GM23338 (cell line): ENCODE data around the gene KIF22. TPM values are rescaled to one million over a fixed set of nuclear protein-coding genes. Genes with fewer than 3 reads are reported as not detected.

ENCODE experiments used
- ATAC-seq: fragments of 200-7000 bp; cut with Tn5 transposase; 3 replicates; pipeline ENCODE4 v1.9.1; 2020
- DNase-seq: peaks from one replicate; pipeline ENCODE4 v3.0.0-alpha.2; 2015; ENCODE audit warnings: low spot score
- H2AFZ ChIP-seq: fragments of 200-600 bp; sonication (generic); 2 replicates; pipeline ENCODE4 v1.8.0; 2016; ENCODE audit warnings: antibody characterized with exemption, mild to moderate bottlenecking, moderate library complexity
- H3F3A ChIP-seq: fragments of 200-600 bp; sonication (generic); replicated peaks from 2 replicates; pipeline ENCODE4 v1.8.0; 2017; ENCODE audit warnings: antibody characterized with exemption, mixed run types, low read depth
- H3K27ac ChIP-seq: fragments of 200-600 bp; sonication (generic); 2 replicates; pipeline ENCODE4 v1.6.1; 2016; ENCODE audit warnings: low read depth
- H3K27me3 ChIP-seq: fragments of 200-600 bp; sonication (generic); 2 replicates; pipeline ENCODE4 v1.8.0; 2016; ENCODE audit warnings: mild to moderate bottlenecking, mixed run types, moderate library complexity; ENCODE audit not compliant: insufficient read depth
- H3K36me3 ChIP-seq: fragments of 200-600 bp; sonication (generic); 2 replicates; pipeline ENCODE4 v1.8.0; 2016; ENCODE audit warnings: mild to moderate bottlenecking; ENCODE audit not compliant: insufficient read depth
- H3K4me1 ChIP-seq: fragments of 200-600 bp; sonication (generic); 2 replicates; pipeline ENCODE4 v1.8.0; 2016; ENCODE audit warnings: mild to moderate bottlenecking, moderate library complexity; ENCODE audit not compliant: insufficient read depth
- H3K4me2 ChIP-seq: fragments of 200-600 bp; sonication (generic); 2 replicates; pipeline ENCODE4 v1.7.1; 2017; ENCODE audit warnings: mixed run types
- H3K4me3 ChIP-seq: fragments of 200-600 bp; sonication (generic); 2 replicates; pipeline ENCODE4 v1.6.1; 2016; ENCODE audit warnings: mixed run types
- H3K79me2 ChIP-seq: fragments of 200-600 bp; sonication (generic); replicated peaks from 2 replicates; pipeline ENCODE4 v1.8.0; 2017; ENCODE audit warnings: mild to moderate bottlenecking; ENCODE audit not compliant: insufficient read depth
- H3K9me2 ChIP-seq: fragments of 200-600 bp; sonication (generic); 2 replicates; pipeline ENCODE4 v1.8.0; 2017; ENCODE audit not compliant: insufficient read depth
- H4K20me1 ChIP-seq: fragments of 200-600 bp; sonication (generic); replicated peaks from 2 replicates; pipeline ENCODE4 v1.8.0; 2017; ENCODE audit warnings: mild to moderate bottlenecking; ENCODE audit not compliant: insufficient read depth
- H3K27ac Mint-ChIP-seq: 2 replicates; pipeline ENCODE4 v1.8.0; 2020; ENCODE audit warnings: inconsistent platforms, mild to moderate bottlenecking, moderate library complexity, mixed read lengths
- H3K27me3 Mint-ChIP-seq: 3 replicates; pipeline ENCODE4 v1.8.0; 2022; ENCODE audit warnings: low read depth, mild to moderate bottlenecking, moderate library complexity, mixed read lengths, inconsistent platforms; ENCODE audit not compliant: insufficient read depth, poor library complexity
- H3K36me3 Mint-ChIP-seq: 3 replicates; pipeline ENCODE4 v1.8.0; 2021; ENCODE audit warnings: low read depth, mild to moderate bottlenecking, inconsistent platforms, moderate library complexity, mixed read lengths
- H3K4me1 Mint-ChIP-seq: 3 replicates; pipeline ENCODE4 v1.8.0; 2020; ENCODE audit warnings: mild to moderate bottlenecking, inconsistent platforms, mixed read lengths
- H3K4me3 Mint-ChIP-seq: 3 replicates; pipeline ENCODE4 v1.8.0; 2021; ENCODE audit warnings: moderate library complexity, mild to moderate bottlenecking, inconsistent platforms, mixed read lengths
- H3K9me3 Mint-ChIP-seq: 3 replicates; pipeline ENCODE4 v1.8.0; 2020; ENCODE audit warnings: moderate library complexity, mild to moderate bottlenecking, inconsistent platforms, mixed read lengths
- CREB1 ChIP-seq: fragments of 250-450 bp; sonication (Bioruptor Pico); IDR thresholded peaks from 2 replicates; pipeline ENCODE4 v1.5.0; 2020; ENCODE audit warnings: low read depth, mild to moderate bottlenecking, moderate library complexity
- ETS1 ChIP-seq: IDR thresholded peaks from 2 replicates; pipeline ENCODE4 v1.6.1; 2016; ENCODE audit warnings: antibody characterized with exemption
- EZH2phosphoT487 ChIP-seq: fragments of 200-600 bp; sonication (generic); IDR thresholded peaks from one replicate; pipeline ENCODE4 v1.8.1; 2018; ENCODE audit warnings: antibody characterized with exemption; ENCODE audit not compliant: unreplicated experiment
- JUNB ChIP-seq: IDR thresholded peaks from one replicate; pipeline ENCODE4 v1.6.1; 2016; ENCODE audit warnings: antibody characterized with exemption; ENCODE audit not compliant: unreplicated experiment
- NANOG ChIP-seq: IDR thresholded peaks from 2 replicates; pipeline ENCODE4 v1.6.1; 2016; ENCODE audit warnings: antibody characterized with exemption, borderline replicate concordance
- POLR2AphosphoS5 ChIP-seq: IDR thresholded peaks from 2 replicates; pipeline ENCODE4 v1.6.1; 2016; ENCODE audit warnings: antibody characterized with exemption, low read depth
- REST ChIP-seq: IDR thresholded peaks from one replicate; pipeline ENCODE4 v1.6.1; 2018; ENCODE audit warnings: antibody characterized with exemption; ENCODE audit not compliant: unreplicated experiment
- STAT1 ChIP-seq: IDR thresholded peaks from one replicate; pipeline ENCODE4 v1.6.1; 2016; ENCODE audit warnings: antibody characterized with exemption; ENCODE audit not compliant: unreplicated experiment
- ZNF114 ChIP-seq: fragments of 250-450 bp; sonication (Bioruptor Pico); IDR thresholded peaks from 2 replicates; pipeline ENCODE4 v1.5.0; 2020; ENCODE audit warnings: mild to moderate bottlenecking, moderate library complexity
- ZNF331 ChIP-seq: fragments of 250-450 bp; sonication (Bioruptor Pico); IDR thresholded peaks from 2 replicates; pipeline ENCODE4 v1.5.0; 2020; ENCODE audit warnings: low read depth, mild to moderate bottlenecking, moderate library complexity
- ZNF462 ChIP-seq: fragments of 250-450 bp; sonication (Bioruptor Pico); IDR thresholded peaks from 2 replicates; pipeline ENCODE4 v1.5.0; 2020; ENCODE audit warnings: mild to moderate bottlenecking, moderate library complexity
- polyA plus RNA-seq: library from polyadenylated mRNA; unstranded; fragments of >200 nt; fragmentation: Nextera tagmentation; extraction: Ambion mirVana; gene quantifications from 2 replicates; pipeline ENCODE4 v1.2.1, GENCODE V29; 2016
- total RNA-seq: library from RNA; depleted of rRNA; stranded (reverse); fragments of >200 nt; shearing (Covaris generic); gene quantifications from 2 replicates; pipeline ENCODE4 v1.2.3, GENCODE V29; 2014

Gene KIF22
- total and polyA plus RNA-seq, 2 experiments from 2014 or later = 110 to 192 TPM

DNA sequence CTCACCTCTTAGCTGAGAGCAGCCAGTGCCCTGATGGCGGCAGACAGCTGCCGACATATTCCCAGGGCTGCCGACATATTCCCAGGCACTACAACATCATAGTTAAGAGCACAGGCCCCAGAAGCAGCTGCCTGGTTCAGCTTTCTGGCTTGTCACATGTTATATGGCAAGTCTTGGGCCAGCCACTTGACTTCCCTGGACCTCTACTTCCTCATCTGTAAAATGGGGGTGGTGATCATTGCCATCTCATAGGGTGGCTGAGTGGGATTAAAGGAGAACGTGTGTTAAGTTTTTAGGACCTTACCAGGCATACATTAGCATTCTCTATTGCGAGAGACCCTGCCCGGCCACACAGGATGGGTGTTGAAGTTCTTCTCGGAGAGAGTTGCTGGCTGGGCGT lies 53.4 kb downstream of the KIF22 start:
- H2AFZ ChIP-seq = no peak overlapping the region
- no peak for ATAC-seq
- no peaks in the 10 kb centered on the region for H3K79me2 ChIP-seq
- H3F3A ChIP-seq = no peaks in the 10 kb centered on the region
- no peaks in the 10 kb centered on the region for H3K27me3 ChIP-seq
- no peaks in the 10 kb centered on the region for H3K36me3 Mint-ChIP-seq
- no peaks in the 10 kb centered on the region for H3K9me3 Mint-ChIP-seq
- H3K4me1 Mint-ChIP-seq = peaks cover 3% of the 10 kb centered on the region; the same call in 1 of the 3 replicates
- H3K36me3 ChIP-seq = no peaks in the 10 kb centered on the region
- no peaks in the 10 kb centered on the region for H4K20me1 ChIP-seq
- no peak for DNase-seq
- H3K9me2 ChIP-seq = no peaks in the 10 kb centered on the region
- no peak for TF ChIP-seq ZNF331 (CRISPR knock-in tag)
- no peak for TF ChIP-seq JUNB
- no peak for TF ChIP-seq ETS1
- TF ChIP-seq POLR2AphosphoS5 = no peak
- no peak for TF ChIP-seq CREB1 (CRISPR knock-in tag)
- TF ChIP-seq REST = no peak
- no peak for TF ChIP-seq EZH2phosphoT487
- TF ChIP-seq STAT1 = no peak
- no peak for TF ChIP-seq ZNF114
- TF ChIP-seq NANOG = no peak
- TF ChIP-seq ZNF462 = no peak
- H3K27ac ChIP-seq = no peak overlapping the region
- H3K4me1 ChIP-seq = no peaks in the 10 kb centered on the region
- no peak overlapping the region for H3K4me2 ChIP-seq
- H3K27ac Mint-ChIP-seq = no peak overlapping the region
- H3K27me3 Mint-ChIP-seq = peaks cover 9% of the 10 kb centered on the region
- no peak overlapping the region; the same call in 2 of the 3 replicates for H3K4me3 Mint-ChIP-seq
- no peak overlapping the region for H3K4me3 ChIP-seq
